Measurements from ENCODE around the gene CDK10.

Gene CDK10

DNA sequence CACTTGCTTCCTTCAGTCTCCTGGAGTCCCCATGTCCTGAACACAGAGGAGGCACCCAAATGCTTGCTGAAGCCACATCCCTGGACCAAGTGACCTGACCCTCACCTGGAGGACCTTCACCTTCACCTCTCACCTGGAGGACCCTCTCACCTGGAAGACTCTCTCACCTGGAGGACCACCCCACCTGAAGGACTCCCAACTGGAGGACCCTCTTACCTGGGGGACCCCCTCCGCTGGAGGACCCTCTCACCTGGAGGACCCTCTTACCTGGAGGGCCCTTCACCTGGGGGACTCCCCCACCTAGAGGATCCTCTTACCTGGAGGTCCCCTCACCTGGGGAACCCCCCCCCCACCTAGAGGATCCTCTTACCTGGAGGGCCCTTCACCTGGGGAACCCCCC lies 573 bp upstream of the CDK10 start:
- Histone ChIP-seq H3K79me2 (ENCODE audit: control insufficient read depth, low read length) (peaks cover 27% of the 10 kb centered on the region), H3K36me3 (ENCODE audit: control insufficient read depth, low read length) (peaks cover 58% of the 10 kb centered on the region), H3K4me3 (ENCODE audit: low read length) (peak overlapping the region; percentile 94; the same call in 1 of the 2 replicates), H3K27ac (ENCODE audit: low read depth, low read length) (no peak overlapping the region), H3K4me1 (ENCODE audit: control insufficient read depth, low read length) (peaks cover 19% of the 10 kb centered on the region), H3K9me3 (ENCODE audit: control insufficient read depth, insufficient read depth, low read length) (peaks cover 5% of the 10 kb centered on the region; the same call in 1 of the 2 replicates), H3F3A (ENCODE audit: control insufficient read depth, insufficient read depth) (no peaks in the 10 kb centered on the region), H4K20me1 (ENCODE audit: control insufficient read depth, insufficient read depth, low read depth, low read length) (no peaks in the 10 kb centered on the region), H3K9me2 (replicated peaks; ENCODE audit: control insufficient read depth, low read length) (no peaks in the 10 kb centered on the region), H3K4me2 (ENCODE audit: low read length) (peak overlapping the region; percentile 99; the same call in 1 of the 2 replicates), H3K27me3 (ENCODE audit: control insufficient read depth, low read length) (no peaks in the 10 kb centered on the region)
- TF ChIP-seq EZH2phosphoT487 (IDR thresholded peaks at IDR 0.05; ENCODE audit: borderline replicate concordance, low read length): no peak
- TF ChIP-seq, protein P1, sequence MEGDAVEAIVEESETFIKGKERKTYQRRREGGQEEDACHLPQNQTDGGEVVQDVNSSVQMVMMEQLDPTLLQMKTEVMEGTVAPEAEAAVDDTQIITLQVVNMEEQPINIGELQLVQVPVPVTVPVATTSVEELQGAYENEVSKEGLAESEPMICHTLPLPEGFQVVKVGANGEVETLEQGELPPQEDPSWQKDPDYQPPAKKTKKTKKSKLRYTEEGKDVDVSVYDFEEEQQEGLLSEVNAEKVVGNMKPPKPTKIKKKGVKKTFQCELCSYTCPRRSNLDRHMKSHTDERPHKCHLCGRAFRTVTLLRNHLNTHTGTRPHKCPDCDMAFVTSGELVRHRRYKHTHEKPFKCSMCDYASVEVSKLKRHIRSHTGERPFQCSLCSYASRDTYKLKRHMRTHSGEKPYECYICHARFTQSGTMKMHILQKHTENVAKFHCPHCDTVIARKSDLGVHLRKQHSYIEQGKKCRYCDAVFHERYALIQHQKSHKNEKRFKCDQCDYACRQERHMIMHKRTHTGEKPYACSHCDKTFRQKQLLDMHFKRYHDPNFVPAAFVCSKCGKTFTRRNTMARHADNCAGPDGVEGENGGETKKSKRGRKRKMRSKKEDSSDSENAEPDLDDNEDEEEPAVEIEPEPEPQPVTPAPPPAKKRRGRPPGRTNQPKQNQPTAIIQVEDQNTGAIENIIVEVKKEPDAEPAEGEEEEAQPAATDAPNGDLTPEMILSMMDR (IDR thresholded peaks at IDR 0.05; ENCODE audit: low read depth, low read length, poor library complexity, severe bottlenecking): no peak

DNA sequence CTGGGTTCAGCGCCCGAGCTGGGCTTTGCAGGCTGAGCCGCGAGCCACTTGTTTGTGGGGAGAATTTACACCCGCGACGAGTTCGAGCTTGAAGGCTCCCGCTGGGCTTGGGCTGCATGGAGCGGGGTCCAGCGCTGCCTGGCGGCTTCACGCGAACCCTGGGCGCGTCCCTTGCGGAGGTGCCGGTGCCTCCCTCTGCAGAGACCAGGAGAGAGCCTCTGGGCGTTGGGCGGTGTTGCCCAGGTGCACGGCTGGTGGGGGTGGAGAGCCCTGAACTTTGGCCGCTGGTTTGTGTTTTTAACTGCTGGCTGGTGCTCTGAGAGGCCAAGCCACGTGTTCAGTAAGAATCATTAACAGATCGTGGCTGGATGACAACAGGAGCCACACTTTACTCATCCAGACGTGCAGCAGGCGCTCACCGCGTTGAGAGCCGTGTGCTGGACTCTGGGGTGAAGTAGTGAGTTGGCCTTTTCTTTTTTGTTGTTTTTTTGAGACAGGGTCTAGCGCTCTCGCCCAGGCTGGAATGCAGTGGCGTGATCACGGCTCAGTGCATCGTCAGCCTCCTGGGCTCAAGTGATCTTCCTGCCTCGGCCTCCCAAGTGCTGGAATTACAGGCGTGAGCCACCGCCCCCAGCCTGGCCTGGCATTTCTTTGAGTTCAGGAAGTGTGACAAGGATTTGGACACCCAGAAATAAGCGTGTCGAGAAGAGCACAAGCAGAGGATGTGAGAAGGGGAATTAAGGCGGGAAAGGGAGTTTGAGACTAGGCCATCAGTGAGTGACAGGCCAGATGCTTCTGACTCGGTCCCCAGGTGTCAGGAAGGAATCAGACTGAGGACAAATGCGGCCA lies 827 bp downstream of the CDK10 start:
- H3K79me2 ChIP-seq (ENCODE audit: control insufficient read depth, low read length): peaks cover 27% of the 10 kb centered on the region
- H3K4me3 ChIP-seq (ENCODE audit: low read length): peak overlapping the region; percentile 94
- H3K36me3 ChIP-seq (ENCODE audit: control insufficient read depth, low read length): peaks cover 67% of the 10 kb centered on the region
- no peaks in the 10 kb centered on the region for H3K27me3 ChIP-seq (ENCODE audit: control insufficient read depth, low read length)
- H4K20me1 ChIP-seq (ENCODE audit: control insufficient read depth, insufficient read depth, low read depth, low read length): no peaks in the 10 kb centered on the region
- peaks cover 5% of the 10 kb centered on the region; the same call in 1 of the 2 replicates for H3K9me3 ChIP-seq (ENCODE audit: control insufficient read depth, insufficient read depth, low read length)
- H3K4me2 ChIP-seq (ENCODE audit: low read length): peak overlapping the region; percentile 99
- no peaks in the 10 kb centered on the region for H3K9me2 ChIP-seq (replicated peaks; ENCODE audit: control insufficient read depth, low read length)
- H3K27ac ChIP-seq (ENCODE audit: low read depth, low read length): peak overlapping the region; percentile 76
- H3F3A ChIP-seq (ENCODE audit: control insufficient read depth, insufficient read depth): no peaks in the 10 kb centered on the region
- peaks cover 19% of the 10 kb centered on the region for H3K4me1 ChIP-seq (ENCODE audit: control insufficient read depth, low read length)
- TF ChIP-seq, protein P1 (IDR thresholded peaks at IDR 0.05; ENCODE audit: low read depth, low read length, poor library complexity, severe bottlenecking): no peak
- TF ChIP-seq EZH2phosphoT487 (IDR thresholded peaks at IDR 0.05; ENCODE audit: borderline replicate concordance, low read length): no peak

DNA sequence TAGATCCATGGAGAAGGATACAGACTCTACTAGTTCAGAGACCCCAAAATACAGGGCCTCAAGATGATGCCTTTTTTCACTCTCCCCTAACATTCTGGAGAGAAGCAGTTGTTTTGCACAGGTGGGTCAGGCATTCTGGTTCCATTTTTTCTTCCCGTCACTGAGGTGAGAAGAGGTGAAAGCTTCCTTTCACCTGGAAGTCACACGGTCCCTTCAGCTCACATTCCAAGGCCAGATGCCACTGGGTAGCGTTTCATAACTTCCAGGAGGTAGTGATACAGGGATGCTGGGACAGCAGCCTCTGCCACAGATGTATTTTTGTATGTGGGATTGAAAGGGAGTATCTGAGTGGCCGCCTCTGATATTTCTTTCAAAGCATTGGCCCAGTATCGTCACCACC lies 1.9 kb downstream of the CDK10 start:
- H4K20me1 ChIP-seq (ENCODE audit: control insufficient read depth, insufficient read depth, low read depth, low read length): no peaks in the 10 kb centered on the region
- H3K27ac ChIP-seq (ENCODE audit: low read depth, low read length): no peak overlapping the region
- no peak for TF ChIP-seq EZH2phosphoT487 (IDR thresholded peaks at IDR 0.05; ENCODE audit: borderline replicate concordance, low read length)
- TF ChIP-seq, protein P1 (IDR thresholded peaks at IDR 0.05; ENCODE audit: low read depth, low read length, poor library complexity, severe bottlenecking): no peak
- H3K9me2 ChIP-seq (replicated peaks; ENCODE audit: control insufficient read depth, low read length): no peaks in the 10 kb centered on the region
- peaks cover 27% of the 10 kb centered on the region for H3K79me2 ChIP-seq (ENCODE audit: control insufficient read depth, low read length)
- no peaks in the 10 kb centered on the region for H3F3A ChIP-seq (ENCODE audit: control insufficient read depth, insufficient read depth)
- H3K9me3 ChIP-seq (ENCODE audit: control insufficient read depth, insufficient read depth, low read length): peaks cover 5% of the 10 kb centered on the region; the same call in 1 of the 2 replicates
- H3K36me3 ChIP-seq (ENCODE audit: control insufficient read depth, low read length): peaks cover 69% of the 10 kb centered on the region
- no peaks in the 10 kb centered on the region for H3K27me3 ChIP-seq (ENCODE audit: control insufficient read depth, low read length)
- peak overlapping the region; percentile 99 for H3K4me2 ChIP-seq (ENCODE audit: low read length)
- H3K4me3 ChIP-seq (ENCODE audit: low read length): peak overlapping the region; percentile 94
- peaks cover 19% of the 10 kb centered on the region for H3K4me1 ChIP-seq (ENCODE audit: control insufficient read depth, low read length)
